Hepatocyte (in vitro differentiated cells): ENCODE results near the gene ZNF557.

ENCODE experiments used
- EZH2 ChIP-seq: fragments of 200-600 bp; sonication (generic); IDR thresholded peaks from 2 replicates; pipeline ENCODE4 v1.6.1; 2016; ENCODE audit warnings: antibody characterized with exemption, mild to moderate bottlenecking, borderline replicate concordance
- EZH2phosphoT487 ChIP-seq: fragments of 200-600 bp; sonication (generic); IDR thresholded peaks from one replicate; pipeline ENCODE4 v1.6.1; 2018; ENCODE audit warnings: antibody characterized with exemption, mild to moderate bottlenecking, low read depth, moderate library complexity; ENCODE audit not compliant: unreplicated experiment, severe bottlenecking
- TF ChIP-seq, protein P1 (sequence below): fragments of 200-600 bp; sonication (generic); IDR thresholded peaks from 2 replicates; pipeline ENCODE4 v1.5.1; 2016; ENCODE audit warnings: antibody characterized with exemption, mild to moderate bottlenecking; ENCODE audit not compliant: poor library complexity

- TF ChIP-seq, protein P1, sequence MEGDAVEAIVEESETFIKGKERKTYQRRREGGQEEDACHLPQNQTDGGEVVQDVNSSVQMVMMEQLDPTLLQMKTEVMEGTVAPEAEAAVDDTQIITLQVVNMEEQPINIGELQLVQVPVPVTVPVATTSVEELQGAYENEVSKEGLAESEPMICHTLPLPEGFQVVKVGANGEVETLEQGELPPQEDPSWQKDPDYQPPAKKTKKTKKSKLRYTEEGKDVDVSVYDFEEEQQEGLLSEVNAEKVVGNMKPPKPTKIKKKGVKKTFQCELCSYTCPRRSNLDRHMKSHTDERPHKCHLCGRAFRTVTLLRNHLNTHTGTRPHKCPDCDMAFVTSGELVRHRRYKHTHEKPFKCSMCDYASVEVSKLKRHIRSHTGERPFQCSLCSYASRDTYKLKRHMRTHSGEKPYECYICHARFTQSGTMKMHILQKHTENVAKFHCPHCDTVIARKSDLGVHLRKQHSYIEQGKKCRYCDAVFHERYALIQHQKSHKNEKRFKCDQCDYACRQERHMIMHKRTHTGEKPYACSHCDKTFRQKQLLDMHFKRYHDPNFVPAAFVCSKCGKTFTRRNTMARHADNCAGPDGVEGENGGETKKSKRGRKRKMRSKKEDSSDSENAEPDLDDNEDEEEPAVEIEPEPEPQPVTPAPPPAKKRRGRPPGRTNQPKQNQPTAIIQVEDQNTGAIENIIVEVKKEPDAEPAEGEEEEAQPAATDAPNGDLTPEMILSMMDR = no peak
- TF ChIP-seq EZH2 = no peak
- TF ChIP-seq EZH2phosphoT487 = no peak
Measured at GRCh38 chr19:7068599-7068998, 904 bp upstream of the ZNF557 start.
